ENCODE results near the gene CENPF.

- TF ChIP-seq HCFC1 (IDR thresholded peaks at IDR 0.05; ENCODE audit: low read depth, low read length) = no peak
- TF ChIP-seq BRCA1 (CRISPR knock-in tag; IDR thresholded peaks at IDR 0.05) = no peak
- no peak for TF ChIP-seq NCOR1 (IDR thresholded peaks at IDR 0.05; ENCODE audit: borderline replicate concordance, low read length)
- TF ChIP-seq GTF2F1 (IDR thresholded peaks at IDR 0.05; ENCODE audit: low read length) = no peak
- TF ChIP-seq FOXM1 (CRISPR knock-in tag; IDR thresholded peaks at IDR 0.05) = no peak
- no peak for TF ChIP-seq FOXP4 (CRISPR knock-in tag; IDR thresholded peaks at IDR 0.05)
- no peak for TF ChIP-seq CTCF (CRISPR knock-in tag; IDR thresholded peaks at IDR 0.05)
- no peak for TF ChIP-seq REST (IDR thresholded peaks at IDR 0.05; ENCODE audit: borderline replicate concordance in 1 of 2, low read depth in 1 of 2, low read length in 2 of 2)
- no peak for TF ChIP-seq PCBP1 (IDR thresholded peaks at IDR 0.05; ENCODE audit: borderline replicate concordance, low read depth, low read length)
Measured at GRCh38 chr1:214665606-214666110, 62.7 kb downstream of the CENPF start.
